NCI-H69 (cell line): ENCODE data around the gene DYNC2H1.

ENCODE experiments used
- DNase-seq: peaks from one replicate; lab custom pipeline; 2025; lab: John Stamatoyannopoulos, UW

DYNC2H1 gene

DNA sequence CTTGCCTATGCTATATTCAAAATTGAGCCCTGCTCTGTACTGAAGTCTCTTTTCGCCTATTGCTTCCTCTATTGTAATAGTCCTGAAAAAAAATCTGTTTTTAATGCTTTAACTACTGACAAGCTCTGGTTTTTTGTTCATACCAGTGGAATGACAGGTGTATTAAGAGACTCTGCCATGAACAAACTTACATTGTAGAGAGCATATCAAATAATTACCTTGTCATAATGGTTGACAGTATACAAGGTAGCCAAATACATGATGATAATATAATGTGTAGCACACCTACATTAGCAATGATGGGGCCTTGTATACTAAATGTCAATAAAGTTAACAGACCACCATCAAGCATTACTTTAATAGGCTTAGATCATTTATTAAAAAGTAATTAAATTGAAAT is 175.0 kb downstream of the DYNC2H1 start:
- no peak for DNase-seq

DNA sequence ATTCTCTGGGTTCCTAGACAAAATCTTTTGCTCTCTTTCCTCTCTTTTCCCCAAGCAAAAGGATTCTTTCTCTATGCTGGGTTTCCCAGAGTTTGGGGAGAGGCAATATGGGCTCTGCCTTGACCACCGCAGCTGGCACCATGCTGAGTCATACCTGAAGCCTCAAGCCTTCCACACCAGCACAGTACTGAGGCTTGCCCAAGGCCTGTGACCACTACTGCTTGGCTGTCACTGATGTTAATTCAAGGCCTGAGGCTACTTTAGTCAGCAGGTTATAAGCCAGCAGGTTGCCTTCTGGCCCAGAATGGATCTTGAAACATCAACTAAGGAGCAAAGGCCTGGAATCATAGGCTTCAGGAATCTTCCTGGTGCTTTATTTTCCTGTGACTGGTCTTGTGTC is 185.3 kb downstream of the DYNC2H1 start:
- DNase-seq, result no peak

DNA sequence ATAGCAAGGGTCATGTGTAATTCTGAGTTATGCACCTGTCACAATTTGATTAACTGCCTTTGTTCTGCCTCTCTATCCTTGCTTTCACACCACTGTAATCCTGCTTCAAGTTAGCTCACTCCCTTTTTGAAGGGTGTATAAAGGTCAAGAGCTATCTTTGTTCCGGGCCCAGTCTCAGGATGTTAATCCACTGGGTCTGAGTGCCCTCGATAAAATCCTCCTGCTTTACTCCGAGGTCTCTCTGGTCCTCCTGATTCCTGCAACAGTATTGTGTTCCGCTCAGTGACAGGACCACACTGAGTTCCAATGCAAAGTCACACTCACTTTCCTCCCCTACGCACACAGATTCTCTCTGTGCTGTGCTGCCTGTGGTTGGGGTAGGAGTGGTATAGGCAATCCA is 186.5 kb downstream of the DYNC2H1 start:
- peak; percentile 14 for DNase-seq

DNA sequence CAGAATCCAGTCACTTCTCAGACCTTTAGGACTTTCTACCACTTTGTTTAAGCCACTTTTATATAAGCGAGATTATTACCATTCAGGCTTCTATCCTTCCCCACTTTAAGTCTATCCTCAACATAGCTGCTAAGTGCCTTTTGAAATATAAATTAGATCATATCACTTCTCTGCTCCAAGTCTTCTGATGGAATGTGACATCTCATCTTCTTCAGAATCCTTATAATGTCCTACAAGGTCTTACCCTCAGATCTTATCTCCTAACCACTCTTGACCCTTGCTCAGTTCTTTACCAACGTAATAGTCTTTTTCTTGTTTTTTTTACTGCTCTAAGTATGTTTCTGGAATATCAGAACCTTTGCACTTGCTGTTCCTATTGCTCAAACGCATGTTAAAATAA is 188.7 kb downstream of the DYNC2H1 start:
- DNase-seq, result no peak

DNA sequence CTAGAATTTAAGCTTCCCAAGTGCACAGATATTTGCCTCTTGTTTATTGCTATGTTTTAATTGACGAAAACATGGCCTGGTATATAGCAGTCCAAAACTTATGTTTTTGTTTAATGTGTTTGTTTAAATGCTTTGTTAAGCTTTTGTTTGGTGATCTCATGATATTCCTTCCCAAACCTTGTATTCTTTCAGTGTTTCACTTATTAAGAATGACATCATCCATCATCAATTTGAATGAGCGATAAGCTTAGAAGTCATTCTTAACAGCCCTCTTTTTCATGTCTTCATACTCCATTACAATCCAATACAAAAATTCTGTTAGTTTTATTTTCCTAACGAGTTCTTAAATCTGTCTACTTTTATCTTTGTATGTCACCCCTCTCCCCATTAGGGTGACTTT is 206.0 kb downstream of the DYNC2H1 start:
- DNase-seq, result no peak

DNA sequence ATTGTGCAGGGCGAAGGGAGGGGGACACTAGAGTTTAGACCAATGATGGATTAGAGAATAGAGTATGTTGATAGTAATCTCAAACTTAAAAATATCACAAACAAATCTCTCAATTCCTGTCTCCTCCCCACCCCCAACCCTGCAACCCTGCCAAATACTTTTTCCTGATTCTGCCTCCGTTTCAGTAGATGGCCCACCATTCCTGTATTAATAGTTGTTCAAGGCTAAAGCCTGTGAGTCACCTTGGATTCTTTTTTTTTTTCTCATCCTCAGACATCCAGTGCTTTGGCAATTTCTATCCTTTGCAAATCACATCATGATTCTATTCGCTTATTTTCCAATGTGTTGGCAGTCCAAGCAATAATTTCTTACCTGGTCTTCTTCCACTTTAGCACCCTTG is 207.9 kb downstream of the DYNC2H1 start:
- DNase-seq, result no peak

DNA sequence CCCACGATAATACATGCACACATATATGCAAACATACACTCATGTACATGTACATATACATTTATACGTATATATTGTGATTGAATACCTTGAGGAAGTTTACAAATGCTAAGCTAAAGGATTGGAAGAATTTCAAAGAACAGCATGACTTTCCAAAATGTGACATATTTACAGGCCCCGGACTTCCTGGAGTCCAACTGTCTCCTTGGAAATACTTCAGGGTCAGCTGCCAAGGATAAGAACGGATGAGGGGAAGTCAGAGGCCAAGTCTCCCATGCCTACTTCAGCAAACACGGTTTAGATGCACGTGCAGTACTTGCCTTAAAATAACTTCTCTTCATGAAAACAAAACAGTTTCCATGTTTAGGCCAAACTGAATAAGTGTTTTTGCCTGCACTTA is 213.6 kb downstream of the DYNC2H1 start:
- no peak for DNase-seq

DNA sequence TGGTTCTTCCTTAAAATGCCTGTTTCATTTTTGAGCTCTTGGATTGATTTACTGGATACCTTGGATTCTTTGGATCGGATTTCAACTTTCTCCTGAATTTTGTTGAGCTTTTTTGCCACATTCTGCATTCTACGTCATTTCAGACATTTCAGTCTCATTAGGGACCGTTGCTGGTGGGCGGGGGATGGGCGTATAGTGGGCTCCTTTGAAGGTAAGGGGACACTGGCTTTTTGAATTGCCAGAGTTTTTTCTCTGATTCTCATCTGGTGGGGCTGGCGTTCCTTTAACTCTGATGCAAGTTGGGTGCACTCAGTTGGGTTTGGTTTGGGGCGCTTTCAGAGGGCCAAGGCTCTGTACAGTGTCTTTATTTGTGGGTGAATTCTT is 216.5 kb downstream of the DYNC2H1 start:
- DNase-seq, result no peak

DNA sequence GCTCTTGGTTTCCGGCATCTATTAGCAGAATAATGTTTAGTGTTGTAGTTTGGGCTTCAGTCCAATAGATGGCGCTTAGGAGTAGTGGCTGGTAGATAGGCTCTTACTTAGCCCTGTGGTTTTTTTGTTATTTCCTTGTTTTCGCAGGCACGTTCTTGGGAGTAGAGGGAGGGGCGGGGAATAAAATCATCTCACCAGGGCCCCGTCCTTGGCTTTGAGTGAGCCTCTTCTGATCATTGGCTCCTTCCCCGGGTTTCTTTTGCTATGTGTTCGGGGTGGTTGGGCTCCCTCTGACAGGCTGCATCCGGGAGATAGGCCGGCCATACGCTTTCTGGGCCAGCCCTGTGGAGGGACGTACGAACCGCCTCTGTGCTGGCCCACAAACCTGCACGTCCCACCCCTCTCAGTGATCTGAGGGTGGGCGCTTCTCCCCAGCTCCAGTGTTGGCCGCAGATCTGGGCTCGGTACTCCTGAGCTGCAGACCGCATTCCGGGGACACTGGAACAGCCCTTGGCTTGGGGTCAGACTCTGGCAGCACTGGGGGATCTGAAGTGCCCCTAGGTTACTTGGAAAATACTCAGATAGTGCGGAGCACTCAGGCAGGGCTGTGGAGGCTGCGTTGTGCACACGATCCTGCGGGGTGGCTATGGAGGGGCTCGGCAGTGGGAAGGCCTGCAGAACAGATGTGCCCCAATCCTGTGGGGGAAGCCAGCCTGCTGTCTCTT is 217.0 kb downstream of the DYNC2H1 start:
- peak; percentile 70 for DNase-seq

DNA sequence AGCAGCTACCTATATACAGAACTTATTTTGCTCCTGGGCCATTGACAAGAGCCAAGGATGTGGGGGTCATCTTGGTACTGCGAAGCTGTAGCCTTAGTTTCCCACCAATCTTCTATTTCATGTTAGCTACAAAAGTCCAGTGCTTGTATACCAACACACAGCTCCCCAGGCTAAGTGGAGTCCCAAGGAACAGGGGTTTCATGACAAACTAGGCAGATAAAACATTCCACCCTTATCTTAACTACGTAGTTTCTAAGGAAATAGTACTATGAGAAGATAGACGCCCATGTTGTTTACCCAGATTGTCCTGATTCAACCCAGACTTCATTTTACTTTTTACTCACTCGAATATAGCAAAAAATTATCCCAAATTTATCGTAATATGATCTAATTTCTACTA is 218.5 kb downstream of the DYNC2H1 start:
- no peak for DNase-seq

DNA sequence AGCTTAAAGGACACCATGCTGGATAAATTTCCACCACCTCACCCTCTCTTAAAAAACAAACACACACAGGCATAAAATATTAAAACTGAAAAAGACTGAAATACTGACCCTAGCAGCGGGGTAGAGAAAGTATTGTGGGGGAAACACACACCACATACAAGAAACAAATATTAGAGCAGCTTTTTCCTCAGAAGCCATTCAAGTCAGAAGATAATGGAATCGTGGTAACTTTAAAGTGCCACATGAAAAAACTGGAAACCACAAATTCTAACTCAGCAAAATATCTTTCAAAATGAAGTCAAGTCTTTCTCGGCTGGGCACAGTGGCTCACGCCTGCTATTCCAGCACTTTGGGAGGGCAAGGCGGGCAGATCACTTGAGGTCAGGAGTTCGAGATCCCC is 223.2 kb downstream of the DYNC2H1 start:
- DNase-seq, result no peak

DNA sequence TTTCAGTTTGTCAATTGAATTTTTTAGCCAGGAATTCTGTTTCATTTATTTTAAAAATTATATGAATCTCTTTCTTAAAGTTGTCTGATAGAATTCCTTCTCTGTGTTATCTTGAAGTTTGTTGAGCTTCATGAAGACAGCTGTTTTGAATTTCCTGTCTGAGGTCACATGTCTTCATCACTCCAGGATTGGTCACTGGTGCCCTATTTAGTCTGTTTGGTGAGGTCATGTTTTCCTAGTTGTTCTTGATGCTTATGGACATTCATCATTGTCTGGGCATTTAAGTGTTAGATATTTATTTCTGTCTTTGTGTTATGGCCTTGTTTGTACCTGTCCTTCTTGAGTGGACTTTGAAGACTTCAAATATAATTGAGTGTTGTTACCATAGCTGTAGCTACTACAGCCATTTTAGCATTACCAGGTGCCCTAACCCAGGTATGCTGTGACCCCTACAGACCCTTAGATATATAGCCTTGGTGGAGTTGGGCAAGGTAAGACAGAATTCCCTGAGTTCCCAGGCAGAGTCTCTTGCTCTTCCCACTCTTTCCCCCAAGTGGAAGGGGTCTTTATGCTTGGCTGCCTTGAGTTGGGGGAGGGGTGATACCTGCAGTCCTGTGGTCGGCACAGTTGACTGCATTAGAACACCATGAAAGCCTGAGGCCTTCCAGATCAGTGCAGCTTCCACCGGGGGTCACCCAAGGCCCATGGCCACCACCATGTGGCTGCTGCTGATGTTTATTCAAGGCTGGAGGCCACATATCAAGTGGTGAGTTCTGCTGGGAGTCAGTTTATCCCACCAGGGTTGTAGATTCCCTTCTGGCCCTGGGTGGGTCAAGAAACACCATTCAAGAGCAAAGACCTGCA is 229.6 kb downstream of the DYNC2H1 start:
- peak; percentile 24 for DNase-seq

DNA sequence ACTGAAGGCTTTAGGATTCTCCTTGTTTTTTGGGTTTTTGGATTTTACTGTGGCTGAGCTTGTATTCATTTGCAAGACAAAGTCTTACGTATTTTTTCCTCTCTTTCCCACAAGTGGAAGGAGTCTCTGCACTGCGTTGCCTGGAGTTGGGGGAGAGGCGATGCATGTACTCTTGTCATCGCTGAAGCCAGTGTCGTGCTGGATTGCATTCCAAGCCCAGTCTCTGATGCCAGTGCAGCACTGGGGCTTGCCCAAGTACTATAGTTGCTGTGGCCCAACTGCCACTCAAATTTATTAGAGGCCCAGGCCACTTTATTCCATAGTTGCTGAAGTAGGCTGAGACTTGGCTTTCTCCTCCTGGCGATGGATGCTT is 230.2 kb downstream of the DYNC2H1 start:
- no peak for DNase-seq

DNA sequence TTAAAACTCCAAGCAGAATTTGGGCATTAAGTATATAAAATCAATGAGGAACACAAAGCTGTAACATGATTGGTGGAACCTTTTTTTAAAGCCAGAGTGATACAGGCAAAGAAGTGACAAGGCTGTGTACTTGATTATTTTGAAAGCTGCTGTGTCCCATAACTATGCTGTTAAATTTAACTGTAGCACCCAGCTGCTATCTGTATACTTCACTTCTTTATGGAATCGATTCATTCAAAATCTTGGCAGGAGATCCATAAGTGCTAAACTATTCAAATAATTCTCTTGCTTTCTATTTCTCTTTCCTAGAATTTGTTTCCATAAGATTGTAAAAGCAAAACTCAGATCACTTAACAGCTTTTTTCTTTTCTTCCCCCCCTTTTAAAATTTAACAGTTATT is 231.7 kb downstream of the DYNC2H1 start:
- DNase-seq, result no peak

DNA sequence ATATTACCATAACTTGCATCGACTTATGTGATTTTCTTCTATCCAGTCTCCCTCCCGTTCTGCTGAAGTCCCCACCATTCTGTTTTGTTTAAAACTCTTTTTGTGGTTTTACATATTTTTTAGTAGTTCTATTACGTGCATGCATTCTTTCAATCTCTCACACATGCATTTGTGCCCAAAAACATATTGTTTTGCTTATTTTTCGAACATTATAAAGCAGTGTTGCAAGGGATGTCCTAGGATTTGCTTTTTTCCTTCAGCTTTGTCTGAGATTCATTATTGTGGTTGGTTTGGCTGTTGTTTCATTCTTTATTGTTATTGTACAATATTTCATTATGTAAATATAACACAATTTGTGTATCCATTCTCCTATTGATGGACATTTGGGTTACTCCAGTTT is 235.7 kb downstream of the DYNC2H1 start:
- no peak for DNase-seq

DNA sequence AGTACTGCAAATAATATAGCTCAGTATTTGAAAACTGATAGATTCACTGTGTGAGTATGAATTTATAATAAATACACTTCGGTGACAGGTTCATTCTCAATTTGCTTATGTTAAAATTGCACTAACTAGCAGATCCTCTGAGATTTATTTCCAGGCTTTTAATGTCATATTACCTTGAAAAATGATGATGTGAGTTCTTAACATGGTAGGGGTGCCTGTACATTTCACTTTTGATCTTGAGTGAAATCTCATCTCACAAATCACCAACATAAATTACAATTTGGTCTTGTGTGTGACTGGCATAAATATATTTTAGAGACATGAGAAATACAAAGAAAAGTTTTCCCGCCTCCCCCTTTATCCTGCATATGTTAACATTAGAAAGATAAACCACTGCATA is 240.4 kb downstream of the DYNC2H1 start:
- no peak for DNase-seq

DNA sequence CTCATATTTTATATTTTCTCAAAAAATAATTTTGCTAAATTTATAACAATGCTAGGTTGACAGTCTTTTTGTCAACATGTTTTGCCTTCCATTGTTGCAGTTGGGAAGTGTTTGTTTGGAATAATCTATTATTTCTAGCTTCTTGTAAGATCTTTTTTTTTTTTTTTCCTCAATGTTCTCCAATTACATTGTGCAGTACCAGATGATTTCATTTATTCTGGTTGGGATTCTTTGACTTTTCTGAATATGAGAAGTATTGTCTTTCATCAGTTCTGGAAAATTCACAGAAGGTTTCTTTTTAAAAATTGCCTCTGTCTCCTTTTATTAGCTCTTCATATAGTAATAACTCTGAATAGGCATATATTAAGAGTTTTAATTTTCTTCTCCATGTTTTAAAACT is 245.4 kb downstream of the DYNC2H1 start:
- DNase-seq, result no peak

DNA sequence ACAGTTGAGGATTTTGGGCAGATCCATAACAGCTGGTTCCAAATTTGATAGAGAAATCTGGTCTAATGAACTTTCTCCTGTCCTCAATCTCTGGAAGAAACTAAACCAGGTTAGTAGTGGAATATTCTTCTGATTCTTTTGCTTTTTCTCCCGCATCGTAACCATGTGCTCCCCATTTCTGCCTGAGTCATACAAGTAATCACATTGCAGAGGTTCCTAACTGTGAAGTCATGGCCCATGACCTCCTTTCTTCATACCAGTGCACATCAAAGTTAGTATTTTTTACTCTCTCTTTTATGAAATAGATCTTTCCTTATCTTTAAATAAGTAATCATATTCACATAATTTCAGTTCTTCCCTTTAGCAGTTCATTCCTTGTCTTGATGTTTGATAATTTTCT is 249.0 kb downstream of the DYNC2H1 start:
- no peak for DNase-seq

DNA sequence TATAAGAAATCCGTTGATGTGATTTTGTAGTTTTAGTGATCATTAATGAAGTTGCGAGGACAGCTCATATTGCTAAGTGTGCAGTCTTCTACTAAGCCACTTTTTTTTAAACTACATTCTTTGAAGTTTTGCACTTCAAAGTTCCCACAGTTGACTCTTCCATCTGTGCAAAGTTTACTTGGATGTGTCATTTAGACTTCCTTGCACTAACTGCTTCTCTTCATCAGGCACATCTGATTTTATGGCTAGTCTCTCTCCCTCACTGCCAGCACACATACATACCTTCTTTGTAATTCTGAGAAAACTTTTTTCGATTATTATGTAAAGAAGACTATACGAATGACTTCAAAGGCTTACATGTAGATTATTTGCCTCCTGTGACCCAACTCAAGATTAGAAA is 250.0 kb downstream of the DYNC2H1 start:
- DNase-seq, result no peak

DNA sequence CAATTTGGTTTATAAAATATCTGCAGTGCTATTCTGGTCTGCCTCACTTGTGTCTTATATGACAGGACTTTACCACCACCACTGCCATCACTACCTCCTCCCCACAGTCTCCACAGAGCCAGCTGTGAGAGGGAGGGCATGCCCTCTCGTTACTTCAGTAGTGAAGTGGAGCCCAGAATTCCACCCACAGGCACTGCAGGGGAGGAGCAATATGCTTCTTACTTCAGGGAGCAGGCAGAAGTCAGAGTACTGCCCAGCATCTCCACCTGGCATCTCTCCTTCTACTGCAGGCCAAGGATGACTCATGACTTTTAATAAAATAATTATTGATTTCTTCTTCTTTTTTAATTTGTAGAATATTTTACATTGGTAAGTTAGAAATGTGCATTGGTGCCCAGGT is 255.5 kb downstream of the DYNC2H1 start:
- DNase-seq, result peak; percentile 6

DNA sequence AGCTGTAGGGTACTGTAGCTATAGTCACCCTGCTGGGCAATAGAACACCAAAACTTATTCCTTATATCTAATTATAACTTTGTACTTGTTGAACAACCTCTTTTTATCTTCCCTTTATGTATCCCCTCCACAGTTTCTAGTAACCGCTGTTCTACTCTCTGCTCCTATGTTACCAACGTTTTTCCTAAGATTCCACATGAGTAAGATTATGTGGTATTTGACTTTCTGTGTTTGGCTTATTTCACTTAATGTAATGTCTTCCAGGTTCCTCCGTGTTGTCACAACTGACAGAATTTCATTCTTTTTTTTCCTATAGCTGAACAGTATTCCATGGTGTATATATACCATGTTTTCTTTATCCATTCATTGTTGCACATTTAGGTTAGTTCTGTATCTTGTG is 258.4 kb downstream of the DYNC2H1 start:
- DNase-seq, result no peak

DNA sequence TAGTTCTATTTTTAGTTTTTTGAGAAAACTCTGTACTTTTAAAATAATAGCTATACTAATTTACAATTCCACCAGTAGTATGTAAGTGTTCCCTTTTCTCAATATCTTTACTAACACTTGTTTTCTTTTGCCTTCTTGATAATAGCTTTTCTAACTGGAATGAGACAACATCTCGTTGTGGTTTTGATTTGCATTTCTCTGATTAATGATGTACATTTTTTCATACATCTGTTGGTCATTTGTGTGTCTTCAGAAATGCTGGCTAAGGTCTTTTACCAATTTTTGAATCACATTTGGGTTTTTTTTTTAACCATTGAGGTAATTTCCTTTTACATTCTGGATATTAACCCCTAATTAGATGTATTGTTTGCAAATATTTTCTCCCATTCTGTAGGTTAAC is 258.9 kb downstream of the DYNC2H1 start:
- no peak for DNase-seq

DNA sequence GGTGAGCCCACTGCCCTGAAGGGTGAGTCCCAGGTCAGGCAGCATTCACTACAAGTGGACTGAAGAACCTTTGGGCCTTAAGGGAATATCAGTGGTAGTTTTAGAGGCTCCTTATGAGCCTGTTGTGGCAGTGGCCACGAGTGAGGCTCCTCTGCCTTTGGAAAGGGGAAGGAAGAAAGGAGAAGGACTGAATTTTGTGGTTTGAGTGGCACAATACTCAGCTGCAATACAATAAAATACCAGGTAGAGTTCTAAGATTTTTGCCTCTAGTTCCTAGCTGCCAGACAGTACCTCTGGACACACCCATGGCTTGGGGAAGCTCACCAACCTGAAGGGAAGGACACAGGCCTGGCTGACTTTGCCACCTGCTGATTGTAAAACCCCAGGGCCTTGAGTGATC is 260.9 kb downstream of the DYNC2H1 start:
- no peak for DNase-seq

DNA sequence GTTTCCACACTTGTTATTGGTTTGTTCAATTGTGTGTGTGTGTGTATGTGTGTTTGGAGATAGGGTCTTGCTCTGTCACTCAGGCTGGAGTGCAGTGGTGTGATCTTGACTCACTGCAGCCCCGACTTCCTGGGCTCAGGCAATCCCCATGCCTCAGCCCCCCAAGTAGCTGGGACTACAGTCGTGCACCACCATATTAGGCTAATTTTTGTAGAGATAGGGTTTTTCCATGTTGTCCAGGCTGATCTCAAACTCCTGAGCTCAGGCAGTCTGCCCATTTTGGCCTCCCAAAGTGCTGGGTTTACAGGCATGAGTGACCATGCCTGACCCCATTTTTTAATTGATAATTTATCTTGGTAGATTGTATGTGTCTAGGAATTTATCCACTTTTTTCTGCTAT is 263.7 kb downstream of the DYNC2H1 start:
- DNase-seq, result no peak
